NAMALWA (cell line): ENCODE data around the gene DCX.
"Not testable (repeated sequence)": the region's sequence is repeated elsewhere in the genome, so short reads cannot be mapped to it uniquely, and the experiment has no call there.

ENCODE experiments used
- DNase-seq: peaks from one replicate; pipeline ENCODE4 v3.0.0-alpha.2; 2015; ENCODE audit warnings: low spot score

The DCX gene

DNA sequence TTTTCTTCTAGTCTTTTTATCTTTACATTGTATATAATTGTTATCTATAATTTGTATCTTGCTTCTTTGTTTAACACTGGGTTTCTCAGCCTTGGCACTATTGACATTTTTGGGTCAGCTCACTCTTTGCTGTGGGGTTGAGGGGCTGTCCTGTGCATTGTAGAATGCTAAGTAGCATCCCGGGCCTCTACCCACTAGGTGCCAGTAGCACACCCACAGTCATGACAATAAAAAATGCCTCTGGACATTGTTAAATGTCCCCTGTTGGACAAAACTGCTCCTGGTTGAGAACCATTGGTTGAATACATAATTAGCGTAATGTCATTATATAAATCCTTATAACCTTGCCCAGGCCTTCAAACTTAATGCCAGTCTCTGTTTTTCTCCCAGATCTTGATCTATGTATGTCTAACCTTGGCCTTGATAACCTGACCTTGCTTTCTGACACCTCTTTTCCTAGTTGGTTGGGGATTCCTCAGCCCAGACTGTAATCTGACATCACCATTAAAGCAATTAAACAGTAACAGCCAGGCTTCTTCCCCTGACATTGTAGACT, 46.1 kb downstream of the DCX start:
- DNase-seq = no peak

DNA sequence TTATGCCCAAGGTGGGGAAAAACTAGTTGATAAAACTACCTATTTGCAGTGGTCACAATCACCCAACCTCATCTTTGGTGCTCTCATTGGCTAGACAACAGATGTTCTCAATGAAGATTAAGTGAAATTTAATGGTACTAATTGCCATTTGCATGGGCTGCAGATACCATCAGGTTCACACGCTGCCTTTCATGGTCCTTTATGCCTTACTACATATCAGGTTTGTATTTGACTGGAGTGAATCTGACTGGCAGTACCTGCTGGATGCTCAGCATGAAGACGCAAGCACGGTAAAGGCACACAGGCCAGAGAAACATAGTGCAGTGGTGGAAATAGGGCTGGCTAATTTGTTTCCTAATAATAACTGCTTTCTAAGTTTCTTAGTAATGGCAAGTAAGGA, 48.3 kb downstream of the DCX start:
- no peak for DNase-seq

DNA sequence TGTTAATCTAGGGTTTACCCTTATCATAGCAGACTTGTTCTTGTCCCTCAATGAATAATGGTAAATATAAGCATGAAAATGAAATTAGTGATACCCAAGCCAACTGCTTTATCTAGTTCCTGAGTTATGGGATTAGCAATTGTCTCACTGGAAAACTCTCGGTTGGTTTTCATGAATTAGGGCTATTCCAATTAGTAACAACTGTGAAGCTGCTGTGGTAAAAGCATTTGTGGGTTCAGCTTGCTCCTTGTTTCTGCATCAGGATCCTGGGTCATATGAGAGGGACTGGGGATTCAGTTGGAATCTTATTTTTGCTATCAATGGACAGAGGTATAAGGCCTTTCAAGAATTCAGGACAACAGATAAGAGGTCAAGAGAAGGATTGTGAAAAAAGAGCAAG, 50.2 kb downstream of the DCX start:
- DNase-seq = no peak

DNA sequence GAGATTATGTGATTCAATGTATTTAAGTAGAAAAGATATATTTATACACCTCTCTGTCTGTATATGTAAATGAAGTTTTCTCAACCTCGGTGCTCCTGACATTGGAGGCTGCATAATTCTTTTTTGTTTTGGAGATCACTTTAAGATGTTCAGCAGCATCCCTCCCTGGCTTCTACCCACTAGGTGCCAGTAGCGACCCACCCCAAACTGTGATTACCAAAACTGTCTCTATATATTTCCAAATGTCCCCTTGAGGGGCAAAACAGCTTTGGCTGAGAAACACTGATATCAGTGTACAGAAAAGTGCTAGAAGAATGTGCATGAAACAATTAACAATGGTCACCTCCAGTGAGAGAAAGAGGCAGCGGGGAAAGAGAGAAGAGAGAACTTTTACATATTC, 51.2 kb downstream of the DCX start:
- DNase-seq = peak; percentile 1

DNA sequence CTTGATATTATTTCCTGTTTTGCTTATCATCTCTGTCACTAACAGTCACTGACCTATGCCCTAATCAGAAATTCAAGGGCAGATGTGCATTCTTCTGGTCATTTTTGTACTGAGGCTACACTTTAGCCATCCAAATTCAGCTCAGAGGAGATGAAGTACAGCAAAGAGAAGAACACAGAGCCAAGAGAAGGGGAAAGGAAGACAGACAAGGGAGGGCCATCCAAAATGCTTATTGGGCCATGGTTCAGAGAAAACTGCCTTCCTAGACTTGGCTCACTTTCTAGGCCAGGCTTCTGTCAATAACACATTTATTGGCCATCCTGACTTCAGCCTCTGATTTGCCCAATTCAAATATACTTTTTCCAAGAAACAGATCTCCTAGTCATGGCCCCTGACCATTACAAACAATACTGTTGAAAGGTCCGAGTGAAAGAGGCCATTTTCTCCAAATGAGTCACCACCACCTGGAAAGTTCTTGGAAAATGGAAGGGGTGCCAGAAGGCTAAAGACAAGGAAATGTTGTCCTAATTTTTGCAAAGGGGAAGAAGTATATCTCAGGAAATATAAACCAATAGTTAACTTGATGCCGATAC, 56.4 kb downstream of the DCX start:
- no peak for DNase-seq

DNA sequence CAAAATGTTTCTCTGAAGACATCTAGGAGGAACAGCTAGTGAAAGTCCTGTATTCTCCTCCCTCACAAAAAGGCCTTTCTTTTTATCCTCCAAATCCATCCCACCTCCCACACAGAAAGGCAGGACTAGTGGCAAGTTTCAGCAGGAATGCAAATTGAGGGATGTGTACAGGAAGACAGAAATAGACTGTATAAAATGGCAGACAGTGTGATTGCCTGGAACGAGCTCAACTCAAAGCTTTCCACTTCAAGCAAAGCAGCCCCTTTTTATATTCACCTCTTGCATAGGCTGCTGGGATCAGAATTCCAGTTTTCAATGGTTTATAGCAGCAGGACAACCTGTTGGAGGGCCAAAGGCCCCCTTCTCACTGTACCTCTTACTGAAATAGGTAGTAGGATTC, 57.5 kb downstream of the DCX start:
- no peak for DNase-seq

DNA sequence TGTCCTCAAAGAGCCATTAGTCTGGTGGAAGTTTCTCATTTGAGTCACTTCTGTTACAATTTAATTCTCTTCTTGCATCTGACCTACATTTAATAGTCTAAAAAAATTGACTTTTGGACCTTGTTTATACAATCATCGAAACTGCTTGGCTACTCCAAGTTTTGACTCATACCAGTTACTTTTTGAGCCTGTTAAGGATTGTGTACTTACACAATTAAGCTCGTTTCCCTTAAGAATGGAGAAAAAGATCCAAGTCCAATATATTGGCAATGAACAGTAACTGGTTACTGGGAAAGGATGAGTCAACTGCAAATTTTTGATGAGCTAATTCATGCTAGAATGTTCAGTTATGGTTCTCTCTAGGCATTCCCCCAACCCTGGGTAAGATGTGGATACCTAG, 58.2 kb downstream of the DCX start:
- DNase-seq = no peak

GRCh38 chrX:111352424-111352823, 59.6 kb downstream of the DCX start:
- DNase-seq = no peak

DNA sequence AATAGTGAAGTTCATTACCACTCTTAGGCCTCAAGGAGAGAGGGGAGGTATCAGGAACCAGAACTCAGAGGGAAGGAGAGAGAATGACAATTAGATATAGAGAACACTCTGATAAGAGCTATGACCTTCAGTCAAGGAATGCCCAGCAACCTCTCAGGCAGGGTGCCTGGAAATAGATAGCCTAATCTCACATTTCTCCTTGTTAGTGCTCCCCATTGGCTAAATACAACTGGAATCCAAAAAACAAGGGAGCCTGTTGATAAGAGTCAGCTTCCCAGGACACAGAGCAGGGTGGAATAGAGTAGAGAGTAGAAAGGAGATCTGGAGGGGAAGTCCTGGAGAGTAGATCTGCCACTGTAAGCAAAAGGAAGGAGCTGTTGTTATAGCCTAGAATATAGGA, 62.1 kb downstream of the DCX start:
- DNase-seq = no peak

GRCh38 chrX:111349101-111349500, 62.9 kb downstream of the DCX start:
- DNase-seq = no peak

DNA sequence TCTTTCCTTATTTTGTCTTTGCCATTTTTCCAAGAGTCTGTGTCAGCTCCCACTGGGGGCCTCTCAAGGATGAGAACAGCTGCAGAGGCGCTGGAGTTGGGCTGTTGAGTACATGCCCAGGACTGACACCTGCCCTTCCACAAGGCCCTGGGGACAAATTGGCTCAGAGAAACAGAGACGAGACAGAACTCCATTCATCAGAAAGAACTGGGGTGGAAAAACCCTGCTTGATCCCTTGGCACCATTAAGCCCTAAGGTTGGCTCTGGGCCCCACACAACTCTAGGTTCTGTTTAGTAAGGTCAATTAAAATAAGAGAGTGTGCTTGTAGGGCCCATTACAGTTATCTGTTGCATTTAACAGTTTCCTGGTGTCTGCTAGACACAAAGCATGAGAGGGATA, 63.6 kb downstream of the DCX start:
- DNase-seq = no peak

DNA sequence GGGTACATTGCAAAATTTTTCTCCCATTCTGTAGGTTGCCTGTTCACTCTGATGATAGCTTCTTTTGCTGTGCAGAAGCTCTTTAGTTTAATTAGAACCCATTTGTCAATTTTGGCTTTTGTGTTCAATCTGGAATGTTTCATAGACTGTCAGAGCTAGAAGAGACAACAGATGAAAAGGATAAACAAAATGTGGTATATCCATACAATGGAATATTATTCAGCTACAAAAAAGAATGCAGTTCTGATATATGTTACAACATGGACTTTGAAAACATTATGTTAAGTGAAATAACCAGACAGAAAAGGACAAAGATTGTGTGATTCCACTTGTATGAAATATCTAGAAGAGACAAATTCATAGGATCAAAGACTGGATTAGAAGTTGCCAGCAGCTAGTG, 65.8 kb downstream of the DCX start:
- not testable (repeated sequence) for DNase-seq

GRCh38 chrX:111340054-111340453, 71.9 kb downstream of the DCX start:
- no peak for DNase-seq

GRCh38 chrX:111339212-111339611, 72.8 kb downstream of the DCX start:
- no peak for DNase-seq

- no peak for DNase-seq
These were observed 73.8 kb downstream of the DCX start for GRCh38 chrX:111338095-111338698.

GRCh38 chrX:111337067-111337637, 74.8 kb downstream of the DCX start:
- no peak for DNase-seq

DNA sequence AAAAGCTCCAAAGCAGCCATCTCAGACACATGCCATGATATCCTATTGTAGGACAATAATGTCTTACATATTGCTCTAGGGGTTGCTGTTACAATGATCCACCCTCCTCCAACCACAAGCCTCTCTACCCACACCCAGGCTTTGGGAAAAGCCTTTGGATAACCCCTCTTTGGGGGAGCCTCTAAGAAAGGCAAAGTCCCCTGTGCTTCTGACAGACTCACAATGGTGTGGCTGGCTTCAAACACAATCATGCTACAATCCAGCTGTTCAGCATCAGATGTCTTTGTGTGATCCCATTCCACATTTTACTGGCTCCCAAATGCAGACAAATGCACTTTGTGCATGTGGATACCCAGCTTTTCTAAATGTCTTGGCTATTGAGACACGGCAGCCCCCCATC, 75.9 kb downstream of the DCX start:
- DNase-seq = no peak

- no peak for DNase-seq
These were observed 82.6 kb downstream of the DCX start for GRCh38 chrX:111329370-111329769.

GRCh38 chrX:111328858-111329257, 83.1 kb downstream of the DCX start:
- DNase-seq = no peak

- DNase-seq = no peak
These were observed 89.6 kb downstream of the DCX start for GRCh38 chrX:111322231-111322855.

GRCh38 chrX:111319451-111319850, 92.5 kb downstream of the DCX start:
- DNase-seq = no peak

DNA sequence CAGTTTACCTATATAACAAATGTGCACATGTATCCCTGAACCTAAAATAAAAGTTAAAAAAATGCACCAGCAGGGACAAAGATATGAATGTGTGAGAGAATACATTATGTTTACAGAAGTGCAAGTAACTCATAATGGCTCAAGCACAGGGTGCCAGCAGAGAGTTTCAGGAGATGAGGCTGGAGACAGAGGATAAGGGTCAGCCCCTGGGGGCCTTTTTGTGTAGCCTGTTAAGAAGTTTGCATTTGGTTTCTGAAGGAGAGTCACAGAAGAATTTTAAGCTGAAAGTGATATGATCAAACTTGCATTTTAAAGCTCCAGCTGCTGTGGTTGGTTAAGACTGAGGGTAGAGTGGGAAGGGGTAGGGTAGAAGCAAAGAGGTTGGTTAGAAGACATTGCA, 93.1 kb downstream of the DCX start:
- no peak for DNase-seq

DNA sequence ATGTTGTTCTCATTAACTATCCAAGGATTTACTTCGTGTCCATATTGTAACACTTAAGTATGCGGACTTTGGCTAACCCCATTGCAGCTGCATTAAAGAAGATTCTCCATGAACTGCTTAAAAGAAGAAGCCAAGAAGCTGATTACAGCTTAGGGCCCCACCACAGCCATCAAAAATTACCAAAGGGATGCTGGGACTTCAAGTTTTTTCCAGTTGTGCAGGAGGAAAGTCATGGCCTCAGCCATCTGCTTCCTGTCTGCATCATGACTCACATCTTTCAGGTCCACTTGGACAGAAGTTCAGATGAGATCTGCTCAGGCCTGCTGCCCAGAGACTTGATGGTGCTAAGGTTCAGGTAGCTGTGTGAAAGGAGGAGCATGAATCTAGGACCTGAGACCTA, 102.9 kb downstream of the DCX start:
- DNase-seq = no peak
